Measurements from ENCODE around the gene SLC10A7. TPM values are rescaled to one million over a fixed set of nuclear protein-coding genes. Genes with fewer than 3 reads are reported as not detected.

Gene SLC10A7
- total RNA-seq, 2 donors from 2014 or later, result 14.3 to 16.8 TPM

- intact Hi-C loops (cut with DNase I), result no loop called here
Measured at GRCh38 chr4:146500216-146500615, 21.5 kb downstream of the SLC10A7 start.

GRCh38 chr4:146498291-146498690 is 23.4 kb downstream of the SLC10A7 start:
- intact Hi-C loops (cut with DNase I), result no loop called here
- DNase-seq (ENCODE audit: low spot score), result no peak

More at GRCh38 chr4:146500216-146500615, 21.5 kb downstream of the SLC10A7 start:
- no peak for DNase-seq (ENCODE audit: low spot score)

GRCh38 chr4:146495269-146495668 is 26.5 kb downstream of the SLC10A7 start:
- intact Hi-C loops (cut with DNase I), result no loop called here
- no peak for DNase-seq (ENCODE audit: low spot score)

GRCh38 chr4:146494143-146494542 is 27.6 kb downstream of the SLC10A7 start:
- intact Hi-C loops (cut with DNase I), result no loop called here
- DNase-seq (ENCODE audit: low spot score), result no peak

GRCh38 chr4:146490106-146490505 is 31.6 kb downstream of the SLC10A7 start:
- no peak for DNase-seq (ENCODE audit: low spot score)
- intact Hi-C loops (cut with DNase I), result no loop called here

GRCh38 chr4:146488495-146489174 is 33.1 kb downstream of the SLC10A7 start:
- intact Hi-C loops (cut with DNase I), result no loop called here
- DNase-seq (ENCODE audit: low spot score), result no peak

- no peak for DNase-seq (ENCODE audit: low spot score)
- intact Hi-C loops (cut with DNase I), result no loop called here
Measured at GRCh38 chr4:146486565-146486964, 35.2 kb downstream of the SLC10A7 start.

- intact Hi-C loops (cut with DNase I), result no loop called here
- DNase-seq (ENCODE audit: low spot score), result no peak
Measured at GRCh38 chr4:146485968-146486367, 35.8 kb downstream of the SLC10A7 start.

- no peak for DNase-seq (ENCODE audit: low spot score)
- intact Hi-C loops (cut with DNase I), result no loop called here
Measured at GRCh38 chr4:146482788-146483187, 39.0 kb downstream of the SLC10A7 start.

- no peak for DNase-seq (ENCODE audit: low spot score)
- intact Hi-C loops (cut with DNase I), result no loop called here
Measured at GRCh38 chr4:146481246-146481645, 40.5 kb downstream of the SLC10A7 start.

GRCh38 chr4:146478009-146478408 is 43.7 kb downstream of the SLC10A7 start:
- intact Hi-C loops (cut with DNase I), result no loop called here
- no peak for DNase-seq (ENCODE audit: low spot score)

GRCh38 chr4:146477054-146477453 is 44.7 kb downstream of the SLC10A7 start:
- no peak for DNase-seq (ENCODE audit: low spot score)
- intact Hi-C loops (cut with DNase I), result no loop called here

GRCh38 chr4:146472404-146472803 is 49.3 kb downstream of the SLC10A7 start:
- DNase-seq (ENCODE audit: low spot score), result no peak
- intact Hi-C loops (cut with DNase I), result no loop called here

- intact Hi-C loops (cut with DNase I), result no loop called here
- DNase-seq (ENCODE audit: low spot score), result no peak
Measured at GRCh38 chr4:146470604-146471003, 51.1 kb downstream of the SLC10A7 start.

- no peak for DNase-seq (ENCODE audit: low spot score)
- intact Hi-C loops (cut with DNase I), result no loop called here
Measured at GRCh38 chr4:146469022-146469421, 52.7 kb downstream of the SLC10A7 start.

GRCh38 chr4:146465628-146466027 is 56.1 kb downstream of the SLC10A7 start:
- DNase-seq (ENCODE audit: low spot score), result no peak
- intact Hi-C loops (cut with DNase I), result no loop called here

- no peak for DNase-seq (ENCODE audit: low spot score)
- intact Hi-C loops (cut with DNase I), result no loop called here
Measured at GRCh38 chr4:146462251-146462650, 59.5 kb downstream of the SLC10A7 start.

GRCh38 chr4:146458594-146458993 is 63.1 kb downstream of the SLC10A7 start:
- DNase-seq (ENCODE audit: low spot score), result no peak
- intact Hi-C loops (cut with DNase I), result no loop called here

- intact Hi-C loops (cut with DNase I), result no loop called here
Measured at GRCh38 chr4:146456681-146457080, 65.1 kb downstream of the SLC10A7 start.

GRCh38 chr4:146453181-146453807 is 68.4 kb downstream of the SLC10A7 start:
- no peak for DNase-seq (ENCODE audit: low spot score)
- intact Hi-C loops (cut with DNase I), result no loop called here

More at GRCh38 chr4:146456681-146457080, 65.1 kb downstream of the SLC10A7 start:
- no peak for DNase-seq (ENCODE audit: low spot score)

- no peak for DNase-seq (ENCODE audit: low spot score)
- intact Hi-C loops (cut with DNase I), result no loop called here
Measured at GRCh38 chr4:146450524-146450923, 71.2 kb downstream of the SLC10A7 start.
